ENCODE results near the gene ADAMTS19. TPM values are rescaled to one million over a fixed set of nuclear protein-coding genes. Genes with fewer than 3 reads are reported as not detected.

Gene ADAMTS19
- total and polyA plus RNA-seq, 9 of the 15 experiments (the other 6 are each of a cell fraction or from before 2014, with no cell fraction given), result not detected

GRCh38 chr5:129770024-129770820 is 310.1 kb downstream of the ADAMTS19 start:
- intact Hi-C loops (cut with micrococcal nuclease), result loop anchor here (2.0 to 10.0 kb wide), 2 partner anchors 83 to 1645 kb away; no protein-coding TSS in a partner anchor

More at GRCh38 chr5:129770024-129770820, 310.1 kb downstream of the ADAMTS19 start:
- ChIA-PET CTCF (ENCODE audit: low intra/inter-chr PET ratio) (interaction anchor here (0.7 kb wide), 1 partner anchor 1646 kb away, joined by 3 read pairs; no protein-coding TSS in a partner anchor), POLR2A (no interaction called here)
- DNase-seq (ENCODE audit: extremely low read depth in 1 of 4, low spot score in 3 of 4) (no peak), FAIRE-seq (no peak), ATAC-seq (no peak)
- TF ChIP-seq ZFP30 (CRISPR knock-in tag; IDR thresholded peaks at IDR 0.05; ENCODE audit: borderline replicate concordance) (no peak), BDP1 (IDR thresholded peaks at IDR 0.05; ENCODE audit: insufficient read depth, insufficient read length) (no peak), ZNF408 (CRISPR knock-in tag; IDR thresholded peaks at IDR 0.05; ENCODE audit: low read depth) (no peak), MTA2 (IDR thresholded peaks at IDR 0.05; ENCODE audit: low read depth) (no peak), KLF13 (tag; IDR thresholded peaks at IDR 0.05; ENCODE audit: borderline replicate concordance, low read depth) (no peak), EP400 (IDR thresholded peaks at IDR 0.05) (no peak)
- no peaks in the 10 kb centered on the region for H3K4me1 ChIP-seq (replicated peaks in 1 of 2; ENCODE audit: control insufficient read depth in 2 of 2, insufficient read depth in 2 of 2, low read length in 2 of 2)
- H3K4me2 ChIP-seq (ENCODE audit: insufficient read depth, low read length), result no peak overlapping the region
- in situ Hi-C loops (cut with MboI), result loop anchor here (10.0 to 25.0 kb wide), 2 partner anchors 1545 to 1908 kb away; no protein-coding TSS in a partner anchor
- H3K27me3 ChIP-seq (ENCODE audit: control insufficient read depth in 2 of 2, insufficient read depth in 2 of 2, low read length in 2 of 2), result no peaks in the 10 kb centered on the region
- 0% methylated on average over 5 of the region's 5 CpGs for WGBS (ENCODE audit: insufficient coverage, low coverage, missing lambda C conversion rate)
- no peak overlapping the region for H2AFZ ChIP-seq (ENCODE audit: low read depth, low read length)
- no peaks in the 10 kb centered on the region for H4K20me1 ChIP-seq (replicated peaks; ENCODE audit: control insufficient read depth, insufficient read depth, low read length)
- no peaks in the 10 kb centered on the region for H3K9me1 ChIP-seq (ENCODE audit: control insufficient read depth, insufficient read depth, low read length)
- no peak overlapping the region for H3K4me3 ChIP-seq
- no peaks in the 10 kb centered on the region for H3K9me3 ChIP-seq (replicated peaks; ENCODE audit: control insufficient read depth, insufficient read depth, low read depth, low read length)
- BruUV-seq (replicated peaks), result no TSS peak
- no peak overlapping the region for H3K27ac ChIP-seq (ENCODE audit: extremely low read depth, low read depth, low read length)
- no peak overlapping the region for H3K9ac ChIP-seq (ENCODE audit: insufficient read depth in 1 of 2, low read depth in 2 of 2, low read length in 2 of 2)
- H3K79me2 ChIP-seq (ENCODE audit: control insufficient read depth, insufficient read depth, low read length), result no peaks in the 10 kb centered on the region
- no peaks in the 10 kb centered on the region for H3K36me3 ChIP-seq (ENCODE audit: control insufficient read depth, insufficient read depth, low read length)

Measured in K562 (cell line).